Stimulated activated naive CD4-positive, alpha-beta T cell (primary cell): ENCODE results near the gene MCF2L2.
A peak's percentile ranks its signal among the peaks of the same experiment; 100 is the strongest.
"Not testable (repeated sequence)": the region's sequence is repeated elsewhere in the genome, so short reads cannot be mapped to it uniquely, and the experiment has no call there.

Source experiments
- DNase-seq, 6 experiments: peaks; one replicate each; lab custom pipeline; 2025; lab: John Stamatoyannopoulos, UW

Gene MCF2L2

GRCh38 chr3:183233966-183234365 is 194.5 kb downstream of the MCF2L2 start:
- DNase-seq, result no peak

- no peak for DNase-seq
These were observed 197.6 kb downstream of the MCF2L2 start for GRCh38 chr3:183230826-183231225.

- not testable (repeated sequence) for DNase-seq
These were observed 198.2 kb downstream of the MCF2L2 start for GRCh38 chr3:183230251-183230650.

GRCh38 chr3:183229178-183229577 is 199.2 kb downstream of the MCF2L2 start:
- DNase-seq, result no peak

- DNase-seq, result no peak
These were observed 200.8 kb downstream of the MCF2L2 start for GRCh38 chr3:183227586-183227985.

- DNase-seq, result no peak
These were observed 202.0 kb downstream of the MCF2L2 start for GRCh38 chr3:183226333-183226890.

- peak in 5 of 6 experiments; percentile 4 to 61 (median 9) for DNase-seq
These were observed 204.0 kb downstream of the MCF2L2 start for GRCh38 chr3:183224180-183224970.

- DNase-seq, result no peak
These were observed 205.7 kb downstream of the MCF2L2 start for GRCh38 chr3:183222631-183223235.

- no peak for DNase-seq
These were observed 207.6 kb downstream of the MCF2L2 start for GRCh38 chr3:183220828-183221227.

GRCh38 chr3:183218826-183219225 is 209.6 kb downstream of the MCF2L2 start:
- DNase-seq, result no peak

GRCh38 chr3:183217548-183218332 is 210.7 kb downstream of the MCF2L2 start:
- no peak for DNase-seq

GRCh38 chr3:183215591-183216202 is 212.7 kb downstream of the MCF2L2 start:
- DNase-seq, result no peak

- no peak for DNase-seq
These were observed 214.2 kb downstream of the MCF2L2 start for GRCh38 chr3:183214277-183214612.

- no peak for DNase-seq
These were observed 214.8 kb downstream of the MCF2L2 start for GRCh38 chr3:183213415-183214276.

- DNase-seq, result no peak
These were observed 215.9 kb downstream of the MCF2L2 start for GRCh38 chr3:183212565-183212964.

- no peak for DNase-seq
These were observed 216.3 kb downstream of the MCF2L2 start for GRCh38 chr3:183212096-183212495.

GRCh38 chr3:183211352-183211751 is 217.1 kb downstream of the MCF2L2 start:
- no peak for DNase-seq

- DNase-seq, result no peak
These were observed 217.5 kb downstream of the MCF2L2 start for GRCh38 chr3:183210862-183211341.

GRCh38 chr3:183210341-183210740 is 218.1 kb downstream of the MCF2L2 start:
- DNase-seq, result no peak

- no peak for DNase-seq
These were observed 219.6 kb downstream of the MCF2L2 start for GRCh38 chr3:183208800-183209199.

GRCh38 chr3:183208260-183208659 is 220.2 kb downstream of the MCF2L2 start:
- DNase-seq, result no peak
